K562 (cell line): ENCODE data around the gene MXRA7. TPM values are rescaled to one million over a fixed set of nuclear protein-coding genes. Genes with fewer than 3 reads are reported as not detected.

ENCODE experiments used
- BCL6 ChIP-seq: fragments of 250-450 bp; sonication (Bioruptor Pico); IDR thresholded peaks from 2 replicates; pipeline ENCODE4 v1.4.0; 2020
- BHLHE40 ChIP-seq: IDR thresholded peaks from 2 replicates; pipeline ENCODE4 v1.6.1; 2011; ENCODE audit warnings: low read length, improper control_type of control experiment
- CBX2 ChIP-seq: fragments of 200-600 bp; sonication (generic); IDR thresholded peaks from one replicate; pipeline ENCODE4 v1.6.1; 2012; ENCODE audit warnings: mild to moderate bottlenecking, low read length, inconsistent platforms; ENCODE audit not compliant: insufficient read depth, poor library complexity, severe bottlenecking
- DACH1 ChIP-seq: fragments of 450-650 bp; IDR thresholded peaks from 2 replicates; pipeline ENCODE4 v1.6.1; 2018; ENCODE audit not compliant: partially characterized antibody
- DPF2 ChIP-seq: fragments of 450-650 bp; IDR thresholded peaks from 2 replicates; pipeline ENCODE4 v1.6.1; 2016
- ELF4 ChIP-seq: fragments of 450-650 bp; formaldehyde crosslinking; IDR thresholded peaks from 2 replicates; pipeline ENCODE4 v1.4.0; 2022; ENCODE audit warnings: missing genetic modification characterization
- FOXJ3 ChIP-seq: sonication (generic); formaldehyde crosslinking; IDR thresholded peaks from 2 replicates; pipeline ENCODE4 v1.4.0; 2020; ENCODE audit warnings: mild to moderate bottlenecking, missing genetic modification reagents
- GATA2 ChIP-seq: sonication (generic); formaldehyde crosslinking; IDR thresholded peaks from 2 replicates; pipeline ENCODE4 v1.4.0; 2020; ENCODE audit warnings: mild to moderate bottlenecking, missing genetic modification reagents
- GTF2F1 ChIP-seq: IDR thresholded peaks from 2 replicates; pipeline ENCODE4 v1.6.1; 2011; ENCODE audit warnings: low read depth, low read length, improper control_type of control experiment
- HDGF ChIP-seq: fragments of 450-650 bp; IDR thresholded peaks from 2 replicates; pipeline ENCODE4 v1.6.1; 2016
- HEY1 ChIP-seq: fragments of 250-450 bp; sonication (Bioruptor Pico); IDR thresholded peaks from 2 replicates; pipeline ENCODE4 v1.5.0; 2020; ENCODE audit warnings: mild to moderate bottlenecking, moderate library complexity, borderline replicate concordance
- JUNB ChIP-seq: fragments of 450-650 bp; formaldehyde crosslinking; conservative IDR thresholded peaks from 2 replicates; pipeline ENCODE4 v1.4.0; 2020; ENCODE audit warnings: mild to moderate bottlenecking
- MCM7 ChIP-seq, 2 experiments: fragments of 450-650 bp; IDR thresholded peaks; 2 replicates each; pipeline ENCODE4 v1.6.1; 2016 to 2018
- RBM25 ChIP-seq: fragments of 200-400 bp; formaldehyde crosslinking; IDR thresholded peaks from 2 replicates; pipeline ENCODE4 v1.6.1; 2018; ENCODE audit warnings: low read length, low read depth, moderate library complexity; ENCODE audit not compliant: severe bottlenecking
- SMC3 ChIP-seq: conservative IDR thresholded peaks from 2 replicates; pipeline ENCODE4 v1.6.1; 2011; ENCODE audit warnings: low read depth, low read length, improper control_type of control experiment; ENCODE audit not compliant: insufficient read depth
- SOX6 ChIP-seq: fragments of 450-650 bp; IDR thresholded peaks from 2 replicates; pipeline ENCODE4 v1.6.1; 2014; ENCODE audit warnings: mild to moderate bottlenecking
- ZNF133 ChIP-seq: fragments of 250-450 bp; sonication (Bioruptor Pico); IDR thresholded peaks from 2 replicates; pipeline ENCODE4 v1.4.0; 2020; ENCODE audit warnings: mild to moderate bottlenecking
- ZNF146 ChIP-seq: IDR thresholded peaks from one replicate; pipeline ENCODE4 v1.6.1; 2018; ENCODE audit warnings: missing compliant biosample characterization; ENCODE audit not compliant: unreplicated experiment
- ZNF23 ChIP-seq: fragments of 250-450 bp; sonication (Bioruptor Pico); IDR thresholded peaks from 2 replicates; pipeline ENCODE4 v1.4.0; 2020; ENCODE audit warnings: mild to moderate bottlenecking
- ZNF431 ChIP-seq: sonication (generic); formaldehyde crosslinking; IDR thresholded peaks from 2 replicates; pipeline ENCODE4 v1.8.0; 2022; ENCODE audit warnings: mild to moderate bottlenecking, missing genetic modification reagents
- ZNF707 ChIP-seq: fragments of 250-450 bp; sonication (Bioruptor Pico); conservative IDR thresholded peaks from 2 replicates; pipeline ENCODE4 v1.8.0; 2022; ENCODE audit warnings: inconsistent platforms, mild to moderate bottlenecking, moderate library complexity
- ZNF766 ChIP-seq: fragments of 200-800 bp; sonication (Bioruptor generic); conservative IDR thresholded peaks from 2 replicates; pipeline ENCODE4 v1.6.1; 2016; ENCODE audit warnings: missing genetic modification characterization, missing compliant biosample characterization
- polyA plus RNA-seq, 8 experiments: library from polyadenylated mRNA; depleted of rRNA in 4 of 8; stranded (reverse) in 5 of 8; unstranded in 3 of 8; fragments of >200 nt; fragmentation: Nextera tagmentation in 2 of 8; fragmentation: Illumina TruSeq in 1 of 8; extraction: Ambion mirVana in 2 of 8; extraction: Trizol in 1 of 8; gene quantifications; 2 replicates each; pipeline versions ENCODE4 v1.2.1 to v1.2.3, GENCODE V29; 2011 to 2014; ENCODE audit warnings: inconsistent platforms in 1 of 8, missing spikeins in 1 of 8
- total RNA-seq, 7 experiments: library from RNA; depleted of rRNA in 6 of 7; stranded (reverse); fragments of >200 nt in 6 of 7; fragmentation: Illumina TruSeq in 2 of 7; extraction: Trizol in 2 of 7; gene quantifications; 2 replicates each; pipeline versions ENCODE4 v1.2.1 to v1.2.3, GENCODE V29; 2011 to 2021; ENCODE audit warnings: low replicate concordance in 1 of 7
- TF ChIP-seq, protein P1 (sequence below): fragments of 200-800 bp; sonication (Bioruptor generic); IDR thresholded peaks from 2 replicates; pipeline ENCODE4 v1.6.1; 2017; ENCODE audit warnings: missing genetic modification characterization, missing compliant biosample characterization
- TF ChIP-seq, protein P2 (sequence below): fragments of 450-650 bp; IDR thresholded peaks from 2 replicates; pipeline ENCODE4 v1.6.1; 2018; ENCODE audit not compliant: partially characterized antibody
- TF ChIP-seq, protein P3 (sequence below): sonication (generic); formaldehyde crosslinking; IDR thresholded peaks from 2 replicates; pipeline ENCODE4 v1.8.0; 2022; ENCODE audit warnings: mild to moderate bottlenecking, missing genetic modification reagents

The MXRA7 gene
- total and polyA plus RNA-seq, 9 of the 15 experiments (the other 6 are each of a cell fraction or from before 2014, with no cell fraction given) = 2.6 to 38.4 (median 14.3) TPM

DNA sequence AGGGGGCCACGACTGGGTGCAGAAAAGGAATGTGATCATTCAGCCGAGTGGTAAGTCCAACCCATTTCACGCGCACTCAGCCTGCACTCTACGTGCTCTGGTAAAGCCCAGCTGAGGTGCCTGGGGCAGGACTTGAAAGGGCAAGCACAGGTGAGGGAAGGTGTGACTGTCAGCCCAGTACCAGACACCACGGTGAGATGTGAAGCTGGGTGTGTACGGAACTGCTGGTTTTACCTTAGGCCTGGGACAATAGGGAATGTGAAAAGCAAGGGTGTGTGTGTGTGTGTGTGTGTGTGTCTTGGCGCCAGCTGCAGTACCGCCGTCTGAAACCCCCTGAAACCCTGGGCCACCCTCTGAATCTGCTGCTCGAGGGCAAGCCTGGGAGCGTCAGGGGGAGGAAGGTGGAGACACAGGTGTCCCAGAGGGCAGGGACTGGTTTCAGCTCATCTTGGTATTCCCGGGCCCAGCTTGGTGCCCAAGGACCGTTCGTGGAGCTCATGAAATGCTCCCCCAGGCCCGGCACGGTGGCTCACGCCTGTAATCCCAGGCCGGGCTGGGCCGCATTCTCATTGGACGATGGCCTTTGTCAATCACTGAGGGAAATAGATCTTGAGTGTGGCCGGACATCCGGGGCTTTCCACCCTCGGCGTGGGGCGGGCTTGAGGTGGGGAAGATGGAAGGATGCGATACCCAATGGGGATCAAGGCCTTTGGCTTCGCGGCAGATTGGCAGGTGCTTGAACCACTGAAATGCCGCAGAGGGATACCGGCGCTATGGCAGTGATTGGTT lies 39.4 kb downstream of the MXRA7 start (continued):
- TF ChIP-seq, protein P1, sequence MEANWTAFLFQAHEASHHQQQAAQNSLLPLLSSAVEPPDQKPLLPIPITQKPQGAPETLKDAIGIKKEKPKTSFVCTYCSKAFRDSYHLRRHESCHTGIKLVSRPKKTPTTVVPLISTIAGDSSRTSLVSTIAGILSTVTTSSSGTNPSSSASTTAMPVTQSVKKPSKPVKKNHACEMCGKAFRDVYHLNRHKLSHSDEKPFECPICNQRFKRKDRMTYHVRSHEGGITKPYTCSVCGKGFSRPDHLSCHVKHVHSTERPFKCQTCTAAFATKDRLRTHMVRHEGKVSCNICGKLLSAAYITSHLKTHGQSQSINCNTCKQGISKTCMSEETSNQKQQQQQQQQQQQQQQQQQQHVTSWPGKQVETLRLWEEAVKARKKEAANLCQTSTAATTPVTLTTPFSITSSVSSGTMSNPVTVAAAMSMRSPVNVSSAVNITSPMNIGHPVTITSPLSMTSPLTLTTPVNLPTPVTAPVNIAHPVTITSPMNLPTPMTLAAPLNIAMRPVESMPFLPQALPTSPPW (CRISPR knock-in tag) = peak; percentile 13; the same call in 1 of the 2 replicates
- no peak for TF ChIP-seq GATA2 (CRISPR knock-in tag)
- 0 out of 2 replicates have a peak, but pooled peaks have one; percentile 22 for TF ChIP-seq ZNF431
- TF ChIP-seq HDGF = peak; percentile 84; the same call in 1 of the 2 replicates
- TF ChIP-seq DACH1 = no peak
- TF ChIP-seq FOXJ3 = no peak
- TF ChIP-seq ELF4 (CRISPR knock-in tag) = no peak; the same call in 1 of the 2 replicates
- no peak for TF ChIP-seq ZNF146 (CRISPR knock-in tag)
- no peak for TF ChIP-seq CBX2
- peak; percentile 28; the same call in 1 of the 2 replicates for TF ChIP-seq DPF2
- TF ChIP-seq SMC3 = no peak
- TF ChIP-seq, protein P2, sequence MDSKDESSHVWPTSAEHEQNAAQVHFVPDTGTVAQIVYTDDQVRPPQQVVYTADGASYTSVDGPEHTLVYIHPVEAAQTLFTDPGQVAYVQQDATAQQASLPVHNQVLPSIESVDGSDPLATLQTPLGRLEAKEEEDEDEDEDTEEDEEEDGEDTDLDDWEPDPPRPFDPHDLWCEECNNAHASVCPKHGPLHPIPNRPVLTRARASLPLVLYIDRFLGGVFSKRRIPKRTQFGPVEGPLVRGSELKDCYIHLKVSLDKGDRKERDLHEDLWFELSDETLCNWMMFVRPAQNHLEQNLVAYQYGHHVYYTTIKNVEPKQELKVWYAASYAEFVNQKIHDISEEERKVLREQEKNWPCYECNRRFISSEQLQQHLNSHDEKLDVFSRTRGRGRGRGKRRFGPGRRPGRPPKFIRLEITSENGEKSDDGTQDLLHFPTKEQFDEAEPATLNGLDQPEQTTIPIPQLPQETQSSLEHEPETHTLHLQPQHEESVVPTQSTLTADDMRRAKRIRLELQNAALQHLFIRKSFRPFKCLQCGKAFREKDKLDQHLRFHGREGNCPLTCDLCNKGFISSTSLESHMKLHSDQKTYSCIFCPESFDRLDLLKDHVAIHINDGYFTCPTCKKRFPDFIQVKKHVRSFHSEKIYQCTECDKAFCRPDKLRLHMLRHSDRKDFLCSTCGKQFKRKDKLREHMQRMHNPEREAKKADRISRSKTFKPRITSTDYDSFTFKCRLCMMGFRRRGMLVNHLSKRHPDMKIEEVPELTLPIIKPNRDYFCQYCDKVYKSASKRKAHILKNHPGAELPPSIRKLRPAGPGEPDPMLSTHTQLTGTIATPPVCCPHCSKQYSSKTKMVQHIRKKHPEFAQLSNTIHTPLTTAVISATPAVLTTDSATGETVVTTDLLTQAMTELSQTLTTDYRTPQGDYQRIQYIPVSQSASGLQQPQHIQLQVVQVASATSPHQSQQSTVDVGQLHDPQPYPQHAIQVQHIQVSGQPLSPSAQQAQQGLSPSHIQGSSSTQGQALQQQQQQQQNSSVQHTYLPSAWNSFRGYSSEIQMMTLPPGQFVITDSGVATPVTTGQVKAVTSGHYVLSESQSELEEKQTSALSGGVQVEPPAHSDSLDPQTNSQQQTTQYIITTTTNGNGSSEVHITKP = peak; percentile 66
- 0 out of 4 replicates have a peak, but pooled peaks of 1 of the 2 experiments have one; percentile 14 for TF ChIP-seq MCM7 (IDR thresholded peaks at IDR 0.05)
- no peak for TF ChIP-seq BCL6 (CRISPR knock-in tag)
- TF ChIP-seq GTF2F1 = peak; percentile 54; the same call in 1 of the 2 replicates
- no peak for TF ChIP-seq SOX6
- TF ChIP-seq ZNF23 (CRISPR knock-in tag) = no peak
- no peak for TF ChIP-seq ZNF707 (CRISPR knock-in tag)
- no peak for TF ChIP-seq ZNF133
- peak; percentile 62 for TF ChIP-seq BHLHE40
- TF ChIP-seq HEY1 = no peak
- TF ChIP-seq, protein P3, sequence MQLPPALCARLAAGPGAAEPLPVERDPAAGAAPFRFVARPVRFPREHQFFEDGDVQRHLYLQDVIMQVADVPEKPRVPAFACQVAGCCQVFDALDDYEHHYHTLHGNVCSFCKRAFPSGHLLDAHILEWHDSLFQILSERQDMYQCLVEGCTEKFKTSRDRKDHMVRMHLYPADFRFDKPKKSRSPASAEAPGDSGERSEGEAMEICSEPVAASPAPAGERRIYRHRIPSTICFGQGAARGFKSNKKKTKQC (CRISPR knock-in tag) = no peak
- TF ChIP-seq RBM25 = peak; percentile 97
- no peak for TF ChIP-seq ZNF766 (CRISPR knock-in tag)
- no peak for TF ChIP-seq JUNB (CRISPR knock-in tag)
